ENCODE measurements around the gene RNU2-63P. TPM values are rescaled to one million over a fixed set of nuclear protein-coding genes. Genes with fewer than 3 reads are reported as not detected.
"Not testable (repeated sequence)": the region's sequence is repeated elsewhere in the genome, so short reads cannot be mapped to it uniquely, and the experiment has no call there.

Gene RNU2-63P
- total RNA-seq, 6 donors from 2014 or later, result not detected

- Histone ChIP-seq H3K4me3 (no peak overlapping the region), H3K27ac (no peak overlapping the region), H3K36me3 (no peaks in the 10 kb centered on the region), H3K4me1 (no peaks in the 10 kb centered on the region), H3K27me3 (no peaks in the 10 kb centered on the region), H3K9me3 (no peaks in the 10 kb centered on the region)
- no peak for ATAC-seq (ENCODE audit: low FRiP score in 2 of 2)
- 95 to 100% methylated on average over 1 of the region's 1 CpG for WGBS, 2 donors
- no peak for DNase-seq
- TF ChIP-seq EP300 (IDR thresholded peaks at IDR 0.05) (no peak), POLR2A (IDR thresholded peaks at IDR 0.05) (no peak), CTCF (IDR thresholded peaks at IDR 0.05) (no peak), POLR2AphosphoS5 (IDR thresholded peaks at IDR 0.05) (no peak)
Measured at GRCh38 chr2:88010136-88010535, 6.2 kb downstream of the RNU2-63P start.

- no peak overlapping the region for H3K27ac ChIP-seq
- TF ChIP-seq EP300 (IDR thresholded peaks at IDR 0.05), result no peak
- no peak for TF ChIP-seq POLR2A (IDR thresholded peaks at IDR 0.05)
- no peak for TF ChIP-seq CTCF (IDR thresholded peaks at IDR 0.05)
- TF ChIP-seq POLR2AphosphoS5 (IDR thresholded peaks at IDR 0.05), result no peak
- H3K27me3 ChIP-seq, result no peaks in the 10 kb centered on the region
- H3K9me3 ChIP-seq, result no peaks in the 10 kb centered on the region
- 89 to 96% methylated on average over 16 of the region's 16 CpGs for WGBS, 2 donors
- H3K4me3 ChIP-seq, result no peak overlapping the region
- DNase-seq (no peak), ATAC-seq (ENCODE audit: low FRiP score in 2 of 2) (no peak)
- H3K4me1 ChIP-seq, result no peaks in the 10 kb centered on the region
- H3K36me3 ChIP-seq, result no peaks in the 10 kb centered on the region
Measured at GRCh38 chr2:88006912-88007439, 9.4 kb downstream of the RNU2-63P start.

GRCh38 chr2:88005776-88006175, 10.6 kb downstream of the RNU2-63P start:
- no peak for TF ChIP-seq POLR2AphosphoS5 (IDR thresholded peaks at IDR 0.05)
- no peak for TF ChIP-seq CTCF (IDR thresholded peaks at IDR 0.05)
- TF ChIP-seq POLR2A (IDR thresholded peaks at IDR 0.05), result no peak
- no peak for TF ChIP-seq EP300 (IDR thresholded peaks at IDR 0.05)
- WGBS, 2 donors, result 84 to 93% methylated on average over 6 of the region's 6 CpGs
- H3K27ac ChIP-seq, result no peak overlapping the region
- no peak for DNase-seq
- no peak for ATAC-seq (ENCODE audit: low FRiP score in 2 of 2)
- no peaks in the 10 kb centered on the region for H3K9me3 ChIP-seq
- peaks cover 0 to 3% (median 0%) of the 10 kb centered on the region in 4 donors for H3K4me1 ChIP-seq
- H3K27me3 ChIP-seq, result no peaks in the 10 kb centered on the region
- no peaks in the 10 kb centered on the region for H3K36me3 ChIP-seq
- H3K4me3 ChIP-seq, result no peak overlapping the region

GRCh38 chr2:88003074-88003755, 13.1 kb downstream of the RNU2-63P start:
- no peak for ATAC-seq (ENCODE audit: low FRiP score in 2 of 2)
- H3K4me1 ChIP-seq, result peaks cover 0 to 3% (median 0%) of the 10 kb centered on the region in 4 donors
- H3K27ac ChIP-seq, result no peak overlapping the region
- peak in 1 of 2 donors; percentile 78 for DNase-seq
- no peaks in the 10 kb centered on the region for H3K9me3 ChIP-seq
- no peak overlapping the region for H3K4me3 ChIP-seq
- WGBS, 2 donors, result 47 to 59% methylated on average over 30 to 34 of the region's 34 CpGs
- no peak for TF ChIP-seq POLR2A (IDR thresholded peaks at IDR 0.05)
- no peak for TF ChIP-seq EP300 (IDR thresholded peaks at IDR 0.05)
- no peak for TF ChIP-seq CTCF (IDR thresholded peaks at IDR 0.05)
- no peak for TF ChIP-seq POLR2AphosphoS5 (IDR thresholded peaks at IDR 0.05)
- H3K27me3 ChIP-seq, result no peaks in the 10 kb centered on the region
- no peaks in the 10 kb centered on the region for H3K36me3 ChIP-seq

GRCh38 chr2:88002359-88002707, 14.0 kb downstream of the RNU2-63P start:
- ATAC-seq (ENCODE audit: low FRiP score in 2 of 2), result no peak
- H3K4me1 ChIP-seq, result peaks cover 0 to 3% (median 0%) of the 10 kb centered on the region in 4 donors
- H3K9me3 ChIP-seq, result no peaks in the 10 kb centered on the region
- TF ChIP-seq EP300 (IDR thresholded peaks at IDR 0.05) (no peak), POLR2AphosphoS5 (IDR thresholded peaks at IDR 0.05) (no peak), CTCF (IDR thresholded peaks at IDR 0.05) (no peak), POLR2A (IDR thresholded peaks at IDR 0.05) (no peak)
- no peaks in the 10 kb centered on the region for H3K27me3 ChIP-seq
- no peaks in the 10 kb centered on the region for H3K36me3 ChIP-seq
- no peak overlapping the region for H3K4me3 ChIP-seq
- WGBS, 2 donors, result 92% methylated on average over 6 of the region's 6 CpGs
- DNase-seq, result no peak
- no peak overlapping the region for H3K27ac ChIP-seq

- not testable (repeated sequence) for H3K36me3 ChIP-seq; H3K4me1 ChIP-seq; H3K27ac ChIP-seq; H3K27me3 ChIP-seq; H3K4me3 ChIP-seq; DNase-seq; H3K9me3 ChIP-seq; ATAC-seq (ENCODE audit: low FRiP score in 2 of 2)
- WGBS, 2 donors, result 55 to 58% methylated on average over 3 of the region's 3 CpGs
Measured at GRCh38 chr2:88000474-88000873, 15.9 kb downstream of the RNU2-63P start.

Data from upper lobe of left lung (tissue), 6 donors.